VCaP (cell line): ENCODE data around the gene C1QTNF1.

Source experiments
- H3K27ac ChIP-seq: fragments of 450-650 bp; 2 replicates; pipeline ENCODE4 v1.5.1; 2017
- TF ChIP-seq, protein P1 (sequence below): fragments of 450-650 bp; conservative IDR thresholded peaks from 2 replicates; pipeline ENCODE4 v1.5.1; 2017; ENCODE audit warnings: mild to moderate bottlenecking, moderate library complexity

The C1QTNF1 gene

DNA sequence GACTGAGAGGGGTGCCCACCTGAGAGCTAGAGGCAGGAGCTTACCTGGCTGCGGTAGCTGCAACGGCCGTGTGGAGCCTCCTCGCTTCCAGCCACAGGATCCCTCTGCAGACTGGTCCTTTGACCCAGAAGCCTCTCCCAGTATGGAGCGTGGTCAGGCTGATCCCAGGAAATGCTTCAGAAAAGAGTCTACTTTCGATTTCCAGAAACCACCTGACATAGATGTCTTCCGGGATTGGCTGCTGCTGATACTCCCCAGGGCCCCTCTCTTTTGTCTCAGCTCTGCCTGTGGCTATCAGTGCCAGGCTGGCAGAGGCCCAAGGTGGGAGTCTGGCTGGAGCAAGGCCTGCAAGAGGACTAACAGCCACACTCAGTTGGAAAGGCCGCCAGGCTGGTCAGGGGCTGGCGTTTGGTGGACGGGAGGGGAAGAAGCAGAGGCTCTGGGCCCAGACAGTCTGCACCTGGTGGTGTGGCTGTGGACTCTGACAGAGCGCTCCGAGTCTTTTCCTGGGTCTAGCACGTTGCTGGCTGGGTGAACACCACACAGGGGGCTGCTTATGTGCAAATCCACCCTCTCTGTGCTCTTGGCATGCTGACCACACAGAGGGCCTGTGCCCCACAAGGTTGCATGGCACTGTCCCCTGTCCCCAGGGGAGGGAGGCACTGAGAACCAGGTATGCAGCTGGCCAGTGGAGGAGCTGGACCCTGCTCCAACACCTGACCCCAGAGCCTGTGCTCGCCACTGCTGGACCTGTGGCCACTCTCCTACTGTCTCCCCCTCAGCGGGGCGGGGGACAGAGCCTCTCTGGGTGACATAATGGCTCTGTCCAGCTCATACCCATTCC is 44.0 kb upstream of the C1QTNF1 start, which contains the start of gene LGALS3BP:
LGALS3BP (minus strand) TSS at position 144 of the 844 bp plus-strand sequence. CDS start 2,732 bp downstream, outside the sequence.
- TF ChIP-seq, protein P1, sequence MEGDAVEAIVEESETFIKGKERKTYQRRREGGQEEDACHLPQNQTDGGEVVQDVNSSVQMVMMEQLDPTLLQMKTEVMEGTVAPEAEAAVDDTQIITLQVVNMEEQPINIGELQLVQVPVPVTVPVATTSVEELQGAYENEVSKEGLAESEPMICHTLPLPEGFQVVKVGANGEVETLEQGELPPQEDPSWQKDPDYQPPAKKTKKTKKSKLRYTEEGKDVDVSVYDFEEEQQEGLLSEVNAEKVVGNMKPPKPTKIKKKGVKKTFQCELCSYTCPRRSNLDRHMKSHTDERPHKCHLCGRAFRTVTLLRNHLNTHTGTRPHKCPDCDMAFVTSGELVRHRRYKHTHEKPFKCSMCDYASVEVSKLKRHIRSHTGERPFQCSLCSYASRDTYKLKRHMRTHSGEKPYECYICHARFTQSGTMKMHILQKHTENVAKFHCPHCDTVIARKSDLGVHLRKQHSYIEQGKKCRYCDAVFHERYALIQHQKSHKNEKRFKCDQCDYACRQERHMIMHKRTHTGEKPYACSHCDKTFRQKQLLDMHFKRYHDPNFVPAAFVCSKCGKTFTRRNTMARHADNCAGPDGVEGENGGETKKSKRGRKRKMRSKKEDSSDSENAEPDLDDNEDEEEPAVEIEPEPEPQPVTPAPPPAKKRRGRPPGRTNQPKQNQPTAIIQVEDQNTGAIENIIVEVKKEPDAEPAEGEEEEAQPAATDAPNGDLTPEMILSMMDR = no peak
- H3K27ac ChIP-seq = peak within 1 kb of the TSS; percentile 78

DNA sequence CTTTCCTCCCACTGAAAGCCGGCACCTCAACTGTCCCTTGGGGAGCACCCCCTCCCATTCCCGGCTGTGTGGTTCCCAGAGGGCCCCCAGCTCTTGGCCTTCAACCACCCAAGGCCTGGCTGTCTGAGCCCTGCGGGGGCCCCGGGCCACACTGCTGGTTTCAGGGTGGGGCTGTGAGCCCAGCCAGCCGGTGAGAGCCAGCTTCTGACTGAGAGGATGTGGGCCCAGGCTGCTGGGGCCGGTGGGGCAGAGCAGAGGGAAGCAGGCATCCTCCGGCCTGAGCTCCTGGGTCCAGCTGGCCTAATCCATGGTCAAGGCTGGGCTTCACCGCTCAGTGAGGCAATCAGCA is 43.4 kb upstream of the C1QTNF1 start:
- TF ChIP-seq, protein P1 = no peak
- H3K27ac ChIP-seq = peak overlapping the region; percentile 78

DNA sequence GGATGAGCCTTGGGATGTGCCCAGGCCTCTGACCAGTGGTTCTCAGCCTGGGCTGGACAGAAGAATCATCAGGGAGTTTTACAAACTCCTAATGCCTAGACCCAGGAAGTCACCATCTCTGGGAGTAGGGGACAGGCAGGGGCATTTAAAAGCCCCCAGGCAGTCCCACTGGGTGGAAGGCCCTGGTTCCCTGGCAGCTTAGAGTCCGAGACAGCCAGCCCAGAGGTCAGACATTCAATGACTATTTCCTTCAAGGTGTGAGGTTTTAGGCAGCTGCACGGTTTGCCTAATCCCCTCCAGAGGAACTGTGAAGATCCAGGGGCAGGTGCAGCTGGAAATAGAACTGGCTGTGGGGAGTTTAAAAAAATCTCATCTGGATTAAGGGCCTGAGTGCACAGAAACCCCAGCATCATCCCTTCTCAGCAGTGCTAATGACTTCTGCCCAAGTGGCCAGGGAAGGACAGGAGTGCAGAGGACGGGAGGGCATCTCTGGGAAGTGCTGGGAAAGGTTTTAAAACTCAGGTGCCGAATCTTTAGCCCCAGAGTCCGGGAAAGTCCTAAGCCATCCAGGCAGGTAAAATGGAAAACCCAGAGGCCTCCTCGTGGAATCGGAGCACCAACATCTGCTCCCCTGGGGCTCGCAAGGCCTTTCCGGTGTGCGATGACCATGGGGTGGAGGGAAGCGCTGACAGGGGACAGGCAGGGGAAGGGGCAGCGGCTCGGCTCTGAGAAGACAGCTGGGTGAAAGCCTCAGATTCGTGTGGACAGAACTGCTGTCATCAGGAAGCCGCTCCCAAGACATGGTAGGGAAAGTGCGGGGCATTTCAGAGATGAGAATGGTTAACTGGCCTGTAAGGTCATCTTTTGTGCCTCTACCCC is 42.7 kb upstream of the C1QTNF1 start:
- H3K27ac ChIP-seq = peak overlapping the region; percentile 78

DNA sequence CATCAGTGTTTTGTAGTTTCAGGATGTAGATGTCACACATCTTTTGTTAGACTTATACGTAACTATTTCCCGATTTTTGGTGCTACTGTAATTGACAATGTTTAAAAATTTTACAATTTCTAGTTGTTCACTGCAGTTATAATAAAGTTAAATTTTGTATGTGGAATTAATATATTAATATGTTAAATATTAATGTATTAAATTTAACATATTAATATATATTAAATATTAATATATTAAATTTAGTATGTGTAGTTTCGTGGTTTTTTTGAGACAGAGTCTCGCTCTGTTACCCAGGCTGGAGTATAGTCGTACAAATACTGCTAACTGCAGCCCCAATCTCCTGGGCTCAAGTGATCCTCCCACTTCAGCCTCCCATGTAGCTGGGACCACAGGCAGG is 38.6 kb upstream of the C1QTNF1 start:
- TF ChIP-seq, protein P1 = no peak
- peak overlapping the region; percentile 81 for H3K27ac ChIP-seq

More for the DNA sequence above, 42.7 kb upstream of the C1QTNF1 start:
- TF ChIP-seq, protein P1 = no peak

DNA sequence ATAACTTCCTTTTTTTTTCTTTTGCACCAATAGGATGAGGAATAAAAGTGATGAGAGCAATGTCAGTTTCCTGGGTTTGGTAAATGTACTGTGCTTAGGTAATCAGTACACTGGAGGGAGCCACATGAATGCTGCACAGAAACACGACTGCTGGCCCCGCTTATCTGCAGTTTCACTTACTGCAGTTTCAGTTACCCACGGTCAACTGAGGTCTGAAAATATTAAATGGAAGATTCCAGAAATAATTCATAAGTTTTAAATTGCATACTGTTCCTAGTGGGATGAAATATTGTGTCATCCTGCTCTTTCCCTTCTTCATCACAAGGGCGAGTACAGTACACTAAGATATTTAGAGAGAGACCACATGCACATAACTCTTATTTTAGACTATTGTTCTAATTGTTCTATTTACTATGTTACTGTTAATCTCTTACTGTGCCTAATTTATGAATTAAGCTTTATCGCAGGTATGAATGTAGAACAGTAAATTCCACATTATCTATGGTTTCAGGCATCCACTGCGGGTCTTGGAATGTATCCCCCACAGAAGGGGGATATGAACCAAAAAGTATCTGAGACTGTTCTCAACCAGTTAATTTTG is 37.8 kb upstream of the C1QTNF1 start:
- TF ChIP-seq, protein P1 = peak; percentile 83
- H3K27ac ChIP-seq = peak overlapping the region; percentile 81

DNA sequence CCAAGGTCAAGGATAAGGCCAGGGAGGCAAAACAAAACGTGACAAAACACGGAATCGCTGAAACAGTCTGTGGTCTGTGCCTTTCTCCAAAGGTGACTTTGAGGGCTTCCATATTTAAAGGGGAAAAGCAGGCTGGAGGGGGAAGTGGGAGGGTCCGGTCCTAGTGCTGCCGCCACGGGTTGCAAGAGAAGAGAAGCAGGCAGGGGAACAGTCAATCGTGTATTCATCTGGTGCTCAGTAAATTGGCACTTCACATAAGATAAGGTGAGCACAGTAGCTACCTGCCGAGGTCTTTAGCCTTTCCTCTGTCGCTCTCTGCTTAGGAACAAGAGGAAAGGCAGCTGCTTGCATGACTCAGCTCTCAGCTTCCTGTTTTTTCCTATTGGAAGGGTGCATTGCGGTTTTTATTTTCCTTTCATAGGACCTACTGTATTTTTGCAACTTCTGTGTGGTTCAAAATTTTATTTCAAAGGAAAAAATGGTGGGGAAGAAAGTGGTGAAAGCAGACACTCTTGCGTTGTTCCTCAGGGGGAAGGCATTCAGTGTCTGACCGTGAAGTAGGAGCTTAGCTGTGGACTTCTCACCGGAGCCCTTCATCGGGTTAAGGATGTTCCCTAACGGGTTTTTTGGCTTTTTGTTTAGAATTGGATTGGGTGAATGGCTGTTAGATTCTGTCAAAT is 37.2 kb upstream of the C1QTNF1 start:
- H3K27ac ChIP-seq = peak overlapping the region; percentile 81
- TF ChIP-seq, protein P1 = no peak
